Smooth muscle cell (in vitro differentiated cells): Measurements from ENCODE around the gene TAGAP. TPM values are rescaled to one million over a fixed set of nuclear protein-coding genes. Genes with fewer than 3 reads are reported as not detected.

Source experiments
- DNase-seq: peaks from one replicate; lab custom pipeline; 2025; ENCODE audit not compliant: unreplicated experiment; lab: John Stamatoyannopoulos, UW
- H2AFZ ChIP-seq: fragments of 200-600 bp; sonication (generic); 2 replicates; pipeline ENCODE4 v1.6.0; 2016; ENCODE audit warnings: antibody characterized with exemption, low read depth, mild to moderate bottlenecking
- H3F3A ChIP-seq: fragments of 200-600 bp; sonication (generic); 2 replicates; pipeline ENCODE4 v1.6.0; 2017; ENCODE audit warnings: antibody characterized with exemption, low read depth
- H3K27ac ChIP-seq: fragments of 200-600 bp; sonication (generic); 2 replicates; pipeline ENCODE4 v1.5.1; 2016; ENCODE audit warnings: low read depth, mild to moderate bottlenecking
- H3K27me3 ChIP-seq: fragments of 200-600 bp; sonication (generic); 2 replicates; pipeline ENCODE4 v1.6.1; 2016; ENCODE audit warnings: low read depth, mild to moderate bottlenecking
- H3K36me3 ChIP-seq: fragments of 200-600 bp; sonication (generic); 2 replicates; pipeline ENCODE4 v1.5.1; 2016; ENCODE audit warnings: low read depth
- H3K4me1 ChIP-seq: fragments of 200-600 bp; sonication (generic); 2 replicates; pipeline ENCODE4 v1.5.1; 2016; ENCODE audit warnings: low read depth
- H3K4me2 ChIP-seq: fragments of 200-600 bp; sonication (generic); 2 replicates; pipeline ENCODE4 v1.6.0; 2016; ENCODE audit warnings: mild to moderate bottlenecking
- H3K4me3 ChIP-seq: fragments of 200-600 bp; sonication (generic); 2 replicates; pipeline ENCODE4 v1.5.1; 2016; ENCODE audit warnings: mild to moderate bottlenecking
- H3K79me2 ChIP-seq: fragments of 200-600 bp; sonication (generic); 2 replicates; pipeline ENCODE4 v1.6.0; 2016; ENCODE audit warnings: low read depth, mild to moderate bottlenecking
- H3K9ac ChIP-seq: fragments of 200-600 bp; sonication (generic); 2 replicates; pipeline ENCODE4 v1.6.0; 2016; ENCODE audit warnings: low read depth
- H3K9me3 ChIP-seq: fragments of 200-600 bp; sonication (generic); replicated peaks from 2 replicates; pipeline ENCODE4 v1.5.1; 2016; ENCODE audit warnings: low read depth
- H4K20me1 ChIP-seq: fragments of 200-600 bp; sonication (generic); 2 replicates; pipeline ENCODE4 v1.6.0; 2016; ENCODE audit warnings: low read depth
- CTCF ChIP-seq: fragments of 200-600 bp; sonication (generic); IDR thresholded peaks from 2 replicates; pipeline ENCODE4 v1.5.1; 2017; ENCODE audit warnings: borderline replicate concordance, mild to moderate bottlenecking, antibody characterized with exemption; ENCODE audit not compliant: insufficient read depth, poor library complexity, severe bottlenecking
- WGBS: methylation state at CpG from one replicate; pipeline ENCODE4 v1.1.7; 2016; ENCODE audit warnings: low lambda C conversion rate; 5-methylcytosine and 5-hydroxymethylcytosine counted together
- polyA plus RNA-seq: library from polyadenylated mRNA; unstranded; fragments of >200 nt; fragmentation: Nextera tagmentation; extraction: Ambion mirVana; gene quantifications from 2 replicates; pipeline ENCODE4 v1.2.1, GENCODE V29; 2016
- total RNA-seq: library from RNA; depleted of rRNA; stranded (reverse); fragments of >200 nt; gene quantifications from 2 replicates; pipeline ENCODE4 v1.2.3, GENCODE V29; 2014

TAGAP gene
- total and polyA plus RNA-seq, 2 experiments from 2014 or later = not detected

- Histone ChIP-seq H3K4me3 (no peak overlapping the region), H3K4me1 (no peaks in the 10 kb centered on the region), H3K27me3 (no peaks in the 10 kb centered on the region), H3K9me3 (no peaks in the 10 kb centered on the region), H3K27ac (no peak overlapping the region), H2AFZ (no peak overlapping the region), H3K79me2 (no peaks in the 10 kb centered on the region), H3K36me3 (no peaks in the 10 kb centered on the region), H3K9ac (no peak overlapping the region), H3K4me2 (no peak overlapping the region), H3F3A (no peaks in the 10 kb centered on the region), H4K20me1 (no peaks in the 10 kb centered on the region)
- no peak for DNase-seq
- no peak for TF ChIP-seq CTCF
- 91% methylated on average over 2 of the region's 2 CpGs for WGBS
Measured at GRCh38 chr6:159086033-159086618, 41.3 kb upstream of the TAGAP start.

DNA sequence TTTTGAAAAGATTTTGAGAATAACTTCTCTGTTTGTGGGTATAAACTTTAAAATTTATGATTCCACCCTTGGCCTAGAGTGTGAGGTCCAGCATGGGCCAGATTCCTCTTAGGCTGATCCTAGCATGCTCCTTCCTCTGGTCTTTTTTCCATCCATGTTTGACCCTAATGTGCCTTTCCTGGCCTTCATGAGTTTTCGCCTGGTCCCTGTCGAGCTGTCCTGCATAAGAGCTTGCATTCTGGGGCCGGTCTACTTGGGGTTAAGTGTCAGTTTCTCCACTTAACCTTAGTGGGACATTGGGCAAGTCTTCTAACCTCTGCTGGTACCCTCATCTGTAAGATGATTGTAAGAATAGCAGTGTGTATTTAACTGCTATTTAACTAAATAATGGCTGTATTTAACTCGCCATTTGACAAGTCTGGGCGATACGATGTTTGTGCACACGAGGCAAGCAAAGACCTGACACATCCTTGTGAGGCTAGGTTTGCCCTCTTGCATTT lies 40.7 kb upstream of the TAGAP start:
- Histone ChIP-seq H3K27ac (no peak overlapping the region), H3K9me3 (no peaks in the 10 kb centered on the region), H2AFZ (no peak overlapping the region), H3K4me3 (no peak overlapping the region), H3K9ac (no peak overlapping the region), H3K27me3 (no peaks in the 10 kb centered on the region), H3K4me1 (no peaks in the 10 kb centered on the region), H3K79me2 (no peaks in the 10 kb centered on the region), H3F3A (no peaks in the 10 kb centered on the region), H3K4me2 (no peak overlapping the region), H4K20me1 (no peaks in the 10 kb centered on the region), H3K36me3 (no peaks in the 10 kb centered on the region)
- no peak for DNase-seq
- 96% methylated on average over 7 of the region's 7 CpGs for WGBS
- TF ChIP-seq CTCF = no peak

DNA sequence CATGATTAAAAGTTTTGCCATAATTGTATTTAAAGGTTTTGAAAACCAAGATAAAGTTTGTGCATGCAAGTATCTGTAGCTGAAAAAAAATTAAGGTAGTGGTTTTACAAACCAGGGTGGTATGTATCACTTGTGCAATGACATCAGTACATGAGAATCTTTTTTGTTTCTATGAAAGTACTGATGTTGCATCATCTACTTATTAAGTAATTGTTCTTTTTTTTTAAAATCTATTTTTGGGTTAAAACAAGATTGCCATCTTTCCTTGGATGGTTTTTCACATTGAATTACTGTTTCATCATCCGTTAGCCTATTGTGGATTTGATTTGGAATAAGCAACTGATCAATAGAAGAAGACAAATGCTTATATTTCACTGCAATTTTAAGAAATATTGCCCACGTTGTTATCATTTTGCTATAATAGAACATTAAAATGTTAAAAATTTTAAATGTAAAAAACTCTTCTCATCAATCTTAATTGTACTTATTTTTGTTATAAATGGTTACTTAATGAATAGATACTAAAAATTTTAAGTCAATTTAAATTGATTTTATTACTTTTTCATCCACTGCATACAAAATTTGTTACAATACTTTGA lies 39.8 kb upstream of the TAGAP start:
- no peak overlapping the region for H3K4me3 ChIP-seq
- H4K20me1 ChIP-seq = no peaks in the 10 kb centered on the region
- H3K36me3 ChIP-seq = no peaks in the 10 kb centered on the region
- H3K27ac ChIP-seq = no peak overlapping the region
- no peak overlapping the region for H3K9ac ChIP-seq
- TF ChIP-seq CTCF = no peak
- no peak overlapping the region for H2AFZ ChIP-seq
- no peaks in the 10 kb centered on the region for H3F3A ChIP-seq
- H3K27me3 ChIP-seq = no peaks in the 10 kb centered on the region
- H3K9me3 ChIP-seq = no peaks in the 10 kb centered on the region
- WGBS = 84% methylated on average over 2 of the region's 2 CpGs
- DNase-seq = no peak
- no peak overlapping the region for H3K4me2 ChIP-seq
- H3K4me1 ChIP-seq = no peaks in the 10 kb centered on the region
- no peaks in the 10 kb centered on the region for H3K79me2 ChIP-seq

DNA sequence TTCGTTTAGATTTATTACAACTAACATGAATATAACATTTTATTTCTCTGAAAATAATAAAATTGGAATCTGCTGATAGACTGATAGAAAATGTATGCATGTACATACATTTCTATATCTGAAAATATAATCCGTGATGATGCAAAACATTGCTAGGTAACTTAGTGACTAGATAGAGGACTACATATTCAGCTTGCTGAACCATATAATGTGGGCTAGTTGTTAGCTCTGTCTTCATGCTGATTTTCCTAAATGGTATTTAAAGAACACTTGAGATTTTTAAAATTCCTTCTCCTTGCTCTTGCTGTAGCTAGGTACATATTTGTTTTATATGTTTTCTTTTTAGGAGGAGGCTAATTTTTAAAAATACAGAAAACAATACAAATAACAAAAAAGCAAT lies 38.4 kb upstream of the TAGAP start:
- Histone ChIP-seq H4K20me1 (no peaks in the 10 kb centered on the region), H3F3A (no peaks in the 10 kb centered on the region), H3K36me3 (no peaks in the 10 kb centered on the region), H2AFZ (no peak overlapping the region), H3K9me3 (no peaks in the 10 kb centered on the region), H3K4me2 (no peak overlapping the region), H3K4me1 (no peaks in the 10 kb centered on the region), H3K4me3 (no peak overlapping the region), H3K79me2 (no peaks in the 10 kb centered on the region), H3K9ac (no peak overlapping the region), H3K27me3 (no peaks in the 10 kb centered on the region), H3K27ac (no peak overlapping the region)
- TF ChIP-seq CTCF = no peak
- WGBS = 82% methylated on average over 2 of the region's 2 CpGs
- no peak for DNase-seq
